Stimulated activated CD4-positive, alpha-beta T cell treated with anti-CD3 and anti-CD28 coated beads, Interleukin-4, amount 100 ng/mL, for 1 hour (primary cell): ENCODE results near the gene TCOF1.

Experiments used
- DNase-seq: peaks from one replicate; pipeline ENCODE4 v3.0.0-alpha.2; 2020

TCOF1 gene

GRCh38 chr5:150326707-150327106 lies 30.8 kb upstream of the TCOF1 start:
- no peak for DNase-seq

DNA sequence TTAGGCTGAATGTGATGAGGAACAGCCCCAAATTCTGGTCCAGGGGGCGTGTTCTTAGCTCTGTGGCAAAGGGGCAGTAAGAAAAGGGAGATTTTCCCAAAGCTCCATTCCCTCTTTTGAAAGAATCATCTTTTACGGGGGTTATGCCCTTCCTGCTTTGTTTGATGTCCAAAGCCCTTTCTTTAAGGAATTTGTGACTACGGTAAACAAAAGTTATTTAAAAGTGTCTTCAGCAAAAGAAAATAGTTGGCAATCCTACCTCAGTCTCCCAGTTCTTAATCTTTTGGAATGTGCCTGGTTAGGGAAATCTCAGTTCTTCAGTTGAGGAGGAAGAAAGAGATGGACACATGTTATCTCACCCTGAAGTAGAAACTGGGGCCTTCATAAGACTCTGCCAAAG lies 30.4 kb upstream of the TCOF1 start:
- no peak for DNase-seq

DNA sequence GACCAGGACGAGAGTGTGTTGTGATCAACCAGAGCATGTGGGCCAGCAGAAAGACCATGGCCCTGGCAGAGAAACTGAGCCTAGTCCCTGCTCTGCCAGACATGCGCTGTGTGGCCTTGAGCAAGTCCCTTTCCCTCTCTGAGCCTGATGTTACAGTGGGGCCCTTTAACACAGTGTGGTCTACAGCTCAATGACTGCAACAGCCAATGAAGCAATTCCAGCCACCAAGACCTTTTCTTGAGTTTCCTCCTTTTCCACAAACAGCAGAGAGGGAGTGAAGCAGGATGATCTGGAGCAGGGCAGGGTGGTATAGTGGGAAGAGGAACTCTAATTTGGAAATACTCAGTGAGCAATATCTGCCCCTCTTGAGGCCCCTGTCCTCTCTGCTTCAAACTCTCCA lies 29.0 kb upstream of the TCOF1 start:
- DNase-seq = no peak

DNA sequence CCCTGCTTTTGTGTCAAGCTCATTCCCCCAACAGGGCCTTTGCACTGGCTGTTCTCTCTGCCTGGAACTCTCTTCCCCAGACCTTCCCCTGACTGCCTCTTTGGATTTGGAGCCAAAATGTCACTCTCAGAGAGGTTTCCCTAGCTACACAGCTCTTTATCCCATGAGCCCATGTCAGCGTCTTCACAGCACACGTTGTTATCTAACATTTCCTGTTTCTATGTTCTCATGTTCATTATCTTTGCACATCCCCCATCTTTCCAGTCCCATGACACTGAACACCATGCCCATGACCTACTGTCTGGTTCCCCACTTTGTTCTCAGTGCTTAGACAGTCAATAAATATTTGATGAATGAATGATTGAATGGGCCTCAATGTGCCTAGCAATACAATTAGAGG lies 28.5 kb upstream of the TCOF1 start:
- DNase-seq = no peak

DNA sequence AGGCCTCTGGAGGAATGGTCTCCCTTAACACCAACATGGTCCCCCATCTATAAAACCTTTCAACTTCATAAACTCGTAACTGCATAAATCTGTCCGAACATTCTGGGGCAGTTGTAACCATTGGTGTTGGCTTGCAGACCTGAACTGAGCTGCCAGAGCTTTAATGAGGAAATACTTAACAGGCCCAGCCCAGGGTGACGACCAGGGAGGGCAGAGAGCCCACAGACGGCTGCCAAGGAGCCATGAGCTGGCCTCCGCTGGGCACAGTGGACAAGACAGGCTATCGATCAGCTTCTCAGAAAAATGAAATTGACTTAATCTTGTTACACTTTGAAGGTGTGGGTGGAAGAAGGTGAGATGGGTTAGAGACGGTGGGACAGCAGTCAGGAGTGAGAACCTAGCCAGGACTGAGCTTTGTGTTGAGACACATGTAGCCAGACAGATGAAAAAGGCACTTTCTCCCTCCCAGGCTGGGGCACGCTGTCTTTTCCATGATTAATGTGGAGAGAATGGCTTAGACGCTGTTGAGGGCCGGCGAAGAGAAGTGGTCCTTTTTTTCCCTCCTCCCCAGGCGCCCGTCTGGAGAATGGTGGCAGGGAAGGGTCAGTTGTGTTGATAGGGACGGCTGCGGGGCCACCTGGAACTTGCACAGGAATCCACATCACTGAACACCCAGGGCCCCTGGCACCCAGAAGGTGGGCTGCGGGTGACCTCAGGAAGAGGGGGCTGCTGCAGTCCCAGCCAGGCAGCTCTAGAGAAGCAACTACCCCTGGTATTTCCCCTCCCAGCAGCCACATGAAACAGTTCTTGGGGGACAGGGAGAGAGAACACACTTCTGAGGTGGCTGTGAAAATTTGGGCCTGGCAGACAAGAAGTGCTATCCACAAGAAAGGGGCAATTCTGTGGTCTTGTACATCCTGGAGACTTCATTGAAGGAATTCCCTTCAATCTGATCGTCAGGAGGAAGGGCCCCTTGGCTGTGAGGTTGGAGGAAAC lies 27.3 kb upstream of the TCOF1 start:
- DNase-seq = no peak

- no peak for DNase-seq
Measured at GRCh38 chr5:150333400-150333799, 24.1 kb upstream of the TCOF1 start.

DNA sequence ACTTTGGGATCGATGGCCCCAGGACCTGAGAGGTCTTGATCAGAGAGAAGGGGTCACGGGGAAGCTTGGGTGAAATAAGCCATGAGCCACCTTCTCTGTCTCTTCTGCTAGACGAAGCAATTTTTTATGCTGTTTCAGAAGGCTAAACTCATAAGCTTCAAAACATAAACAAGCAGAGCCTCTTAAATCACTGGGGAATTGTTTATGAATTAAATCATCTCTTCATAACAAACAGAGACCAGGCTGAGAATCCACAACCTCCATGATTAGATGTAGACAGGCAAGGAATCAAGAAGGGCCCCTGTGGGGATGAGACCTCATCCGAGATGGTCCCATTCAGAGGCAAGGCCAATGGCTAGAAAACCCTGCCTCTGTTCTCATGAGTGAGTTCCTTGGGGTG lies 21.7 kb upstream of the TCOF1 start:
- no peak for DNase-seq

DNA sequence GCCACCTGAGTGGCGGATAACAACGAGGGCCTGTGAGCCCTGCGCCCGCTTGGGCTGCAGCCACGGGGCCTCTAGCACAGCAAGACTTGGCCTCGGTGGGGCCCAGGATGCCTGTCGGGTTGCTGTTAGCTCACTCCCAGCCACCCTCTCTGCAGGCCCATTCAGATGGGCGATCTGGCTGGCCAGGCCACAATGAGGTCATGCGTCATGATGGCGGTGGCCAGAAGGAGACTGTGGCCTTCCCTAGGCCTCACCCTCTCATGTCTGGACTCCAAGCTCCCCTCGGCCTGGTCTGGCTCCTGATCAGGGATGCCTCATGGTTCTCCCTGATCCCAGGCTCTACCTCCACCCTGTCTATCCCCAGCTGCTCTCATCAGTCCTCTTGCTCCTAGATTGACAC lies 19.0 kb upstream of the TCOF1 start:
- no peak for DNase-seq

DNA sequence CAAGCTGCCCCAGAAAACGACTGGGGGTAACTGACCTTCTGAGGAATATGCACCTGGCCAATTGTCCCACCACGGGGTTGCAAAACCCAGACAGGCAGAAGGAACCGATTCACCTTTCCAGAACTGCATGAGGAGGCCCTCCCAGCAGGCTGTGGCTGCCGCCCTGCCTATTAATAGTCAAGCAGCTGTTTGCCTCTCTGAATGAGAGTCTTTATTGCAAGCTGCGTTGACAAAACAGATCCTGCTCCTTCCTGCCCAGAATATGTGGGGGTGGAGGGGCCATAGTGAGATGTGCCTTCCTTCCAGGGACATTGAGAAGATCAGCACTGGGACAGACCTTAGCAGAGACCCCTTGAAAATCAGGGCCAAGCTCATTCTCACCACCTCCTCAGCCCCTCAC lies 18.3 kb upstream of the TCOF1 start:
- no peak for DNase-seq

- DNase-seq = no peak
Measured at GRCh38 chr5:150339841-150340240, 17.7 kb upstream of the TCOF1 start.

- no peak for DNase-seq
Measured at GRCh38 chr5:150340614-150341255, 16.8 kb upstream of the TCOF1 start.

DNA sequence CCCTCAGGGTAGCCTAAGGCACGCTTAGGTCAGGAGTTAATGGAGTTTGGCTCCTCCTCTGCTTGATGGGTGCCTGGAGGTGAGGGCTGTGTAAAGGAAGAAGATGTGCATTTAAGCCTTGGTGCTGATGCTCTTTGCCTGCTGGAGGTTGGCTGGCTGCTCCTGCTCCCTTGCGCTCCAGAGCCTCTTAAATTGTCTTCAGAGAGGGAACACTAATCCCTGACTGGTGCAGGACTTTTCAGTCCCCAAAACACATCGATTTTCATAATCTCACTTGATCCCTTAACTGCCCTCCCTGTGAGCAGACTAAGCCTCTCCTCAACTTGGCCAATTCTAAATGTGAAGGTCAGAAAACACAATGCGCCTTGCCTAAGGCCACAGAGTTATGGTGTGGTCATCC lies 16.2 kb upstream of the TCOF1 start:
- no peak for DNase-seq

DNA sequence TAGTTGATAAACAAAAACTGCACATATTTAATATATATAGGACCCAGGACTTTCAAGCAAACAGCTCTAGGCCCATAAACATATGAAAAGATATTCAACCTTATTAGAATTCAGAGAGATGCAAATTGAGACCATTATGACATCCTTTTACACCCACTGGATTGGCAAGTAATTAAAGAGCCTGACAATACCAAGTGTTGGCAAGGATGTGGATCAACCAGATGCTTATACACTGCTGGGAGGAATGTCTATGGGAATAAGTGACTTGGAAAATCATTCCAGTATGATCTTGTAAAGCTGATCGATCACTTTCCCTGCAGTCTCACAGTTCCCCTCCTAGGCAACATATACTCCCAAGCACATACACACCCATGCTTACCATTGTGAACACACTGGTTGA lies 15.5 kb upstream of the TCOF1 start:
- no peak for DNase-seq

DNA sequence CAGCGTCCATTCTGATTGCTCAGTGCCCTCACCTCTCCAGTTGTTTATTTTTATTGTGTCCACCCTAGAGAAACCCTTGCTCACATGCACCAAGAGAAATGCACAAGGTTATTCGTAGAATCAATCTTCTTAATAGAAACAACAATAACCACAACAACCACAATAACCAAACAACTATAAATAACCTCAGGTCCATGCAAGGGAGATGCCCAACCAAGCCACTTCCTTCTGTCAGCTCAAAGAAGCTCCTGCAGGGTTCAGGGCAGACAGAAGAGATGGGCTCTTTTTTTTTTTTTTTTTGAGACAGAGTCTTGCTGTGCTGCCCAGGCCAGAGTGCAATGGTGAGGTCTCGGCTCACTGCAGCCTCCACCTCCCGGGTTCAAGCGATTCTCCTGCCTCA lies 14.9 kb upstream of the TCOF1 start:
- DNase-seq = no peak

DNA sequence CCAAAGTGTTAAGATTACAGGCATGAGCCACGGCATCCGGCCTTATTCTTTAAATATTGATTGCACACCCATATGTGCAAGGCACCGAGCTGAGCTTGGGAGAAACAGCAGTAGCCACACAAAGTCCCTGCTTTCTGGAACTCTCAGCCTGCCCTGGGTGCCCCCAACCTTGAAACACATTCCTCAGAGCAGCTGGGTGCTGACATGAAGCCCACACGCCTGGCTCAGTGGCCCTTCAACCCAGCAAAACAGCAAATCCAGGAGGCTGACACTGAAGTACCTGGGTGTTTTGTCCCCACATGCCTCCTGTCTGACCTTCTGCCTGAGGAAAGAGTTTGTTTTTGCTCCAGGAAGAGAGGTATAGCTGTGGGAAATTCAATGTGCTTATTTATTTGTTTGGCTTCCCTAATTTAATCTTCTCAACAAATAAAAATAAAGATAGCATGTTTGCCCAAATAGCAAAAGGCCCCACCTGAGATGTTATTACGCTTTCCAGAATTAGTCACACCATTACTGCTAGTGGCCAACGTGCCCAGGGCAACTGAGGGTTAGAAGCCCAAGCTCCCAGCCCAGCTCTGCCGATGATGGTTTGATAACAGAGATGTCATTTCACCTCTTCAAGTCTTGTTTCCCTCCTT lies 13.4 kb upstream of the TCOF1 start:
- no peak for DNase-seq

DNA sequence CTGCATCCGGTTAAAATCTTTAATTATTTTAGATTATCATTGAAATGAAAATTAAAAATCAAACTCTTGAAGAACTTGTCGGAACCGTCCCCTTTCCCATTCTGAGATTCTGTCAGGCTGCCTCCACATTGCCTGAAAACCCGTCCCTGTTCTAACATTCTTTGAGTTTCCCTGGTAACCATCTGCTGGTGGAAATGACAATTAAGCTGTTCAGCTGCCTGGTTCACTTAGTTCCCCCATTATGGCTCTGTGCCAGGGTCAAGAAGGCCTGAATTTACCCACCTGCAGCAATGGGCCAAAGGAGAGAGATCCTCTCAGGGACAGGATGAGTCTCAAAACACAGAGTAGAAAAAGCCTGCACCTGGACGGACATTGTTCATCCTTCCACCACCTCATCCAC lies 11.8 kb upstream of the TCOF1 start:
- no peak for DNase-seq

DNA sequence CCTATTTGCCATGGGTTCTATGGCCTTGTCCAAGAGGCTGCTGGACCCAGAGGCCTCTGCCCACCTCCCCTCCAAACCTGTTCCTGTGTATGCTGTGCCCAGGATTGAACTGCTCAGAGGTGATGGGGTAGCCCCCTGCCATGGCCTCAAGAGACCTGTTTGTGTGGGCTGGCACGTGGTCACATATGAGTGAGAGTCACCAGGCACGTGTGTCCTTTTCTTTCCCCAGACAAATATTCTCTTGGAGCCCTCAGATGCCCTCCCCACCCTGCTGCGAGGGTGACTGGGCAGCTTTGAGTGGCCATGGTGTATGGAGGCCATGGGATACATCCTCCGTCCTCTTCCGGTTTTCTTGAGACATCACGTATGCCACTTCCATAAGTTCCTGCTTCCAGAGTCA lies 10.9 kb upstream of the TCOF1 start:
- DNase-seq = no peak

DNA sequence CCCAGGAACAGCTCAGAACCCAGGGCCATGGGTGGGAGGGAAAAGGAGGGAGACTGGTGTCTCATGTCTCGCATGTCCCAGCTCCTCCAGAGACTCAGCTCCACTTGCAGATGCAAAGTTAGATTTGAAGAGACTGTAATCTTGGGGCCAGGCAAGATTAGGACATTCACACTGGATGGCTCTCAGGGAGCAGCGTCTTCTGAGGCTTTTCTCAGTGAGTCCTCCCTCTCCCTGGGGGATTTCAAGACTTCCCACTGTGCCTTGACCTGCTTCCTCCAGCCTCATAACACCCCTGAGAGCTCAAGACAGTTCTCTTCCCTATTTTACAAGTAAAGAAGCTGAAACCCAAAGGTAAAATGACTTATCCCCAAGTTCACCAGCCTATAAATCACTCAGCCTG lies 10.5 kb upstream of the TCOF1 start:
- DNase-seq = no peak

DNA sequence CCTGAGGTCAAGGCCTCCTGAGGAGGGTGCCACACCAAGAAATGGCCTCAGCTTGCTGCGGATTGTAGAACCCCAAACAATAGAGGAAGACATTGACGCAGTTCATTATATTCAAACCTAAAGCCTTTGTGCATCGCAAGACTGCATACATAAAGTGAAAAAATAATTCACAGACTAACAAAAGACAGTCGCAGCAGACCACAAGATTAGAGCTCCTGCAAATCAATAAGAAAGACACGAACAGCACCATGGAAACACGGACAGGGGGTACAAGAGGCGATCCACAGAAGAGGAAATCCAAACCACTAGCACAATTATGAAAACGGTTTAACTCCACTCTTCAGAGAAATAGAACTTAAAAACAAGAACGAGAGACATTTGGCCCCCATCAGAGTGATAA lies 10.0 kb upstream of the TCOF1 start:
- no peak for DNase-seq

GRCh38 chr5:150349681-150350275 lies 7.7 kb upstream of the TCOF1 start:
- DNase-seq = no peak

GRCh38 chr5:150350524-150351344 lies 6.8 kb upstream of the TCOF1 start:
- DNase-seq = peak; percentile 30

DNA sequence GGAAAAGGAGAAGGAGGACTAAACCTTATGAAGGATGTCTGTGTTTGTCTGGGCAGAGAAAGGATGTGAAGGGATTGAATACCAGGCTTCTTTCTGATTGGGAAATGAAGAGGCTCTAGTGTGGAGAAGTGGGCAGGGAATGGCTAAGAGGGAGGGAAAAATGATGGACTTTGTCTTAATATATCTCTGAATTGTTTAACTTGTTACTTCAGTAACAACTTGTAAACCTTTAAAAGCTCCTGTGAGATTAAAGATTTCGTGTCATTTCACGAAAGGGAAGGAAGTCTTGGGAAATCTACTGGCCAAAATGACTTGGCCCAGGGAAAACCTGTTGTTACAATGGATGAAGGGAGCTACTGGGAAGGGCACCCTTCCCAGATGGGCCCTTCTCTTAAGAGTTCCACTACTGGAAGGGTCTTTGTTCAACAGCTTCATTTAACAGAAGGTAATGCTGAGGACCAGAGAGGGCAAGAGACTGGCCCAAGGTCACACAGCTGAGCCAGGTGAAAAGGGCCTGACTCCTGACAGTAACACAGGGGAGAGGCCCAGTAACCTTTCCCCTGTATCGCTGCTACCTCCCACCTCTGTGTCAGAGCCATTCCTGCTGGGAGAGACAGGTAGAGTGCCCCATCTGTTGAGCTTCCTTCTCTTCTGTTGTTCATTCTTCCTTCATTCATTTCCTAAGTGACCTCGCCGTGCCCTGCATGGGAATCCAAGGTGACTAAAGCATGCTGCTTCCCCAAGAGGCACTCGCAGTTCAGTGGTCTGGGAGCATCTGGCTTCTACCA lies 5.1 kb upstream of the TCOF1 start:
- no peak for DNase-seq
